HEK293 (cell line): ENCODE data around the gene NPC1.
A peak's percentile ranks its signal among the peaks of the same experiment; 100 is the strongest.

Experiments
- CTCF ChIA-PET: fragments of 350-600 bp; formaldehyde crosslinking; extraction: SDS; loops from one replicate; lab custom pipeline; 2021; ENCODE audit warnings: antibody characterized with exemption; lab: Yijun Ruan, JAX
- POLR2A ChIA-PET: fragments of 300-600 bp; formaldehyde crosslinking; extraction: SDS; loops from one replicate; lab custom pipeline; 2020; ENCODE audit warnings: antibody characterized with exemption, inconsistent platforms; lab: Yijun Ruan, JAX
- H3K27ac ChIP-seq: fragments of 200-500 bp; sonication (Bioruptor generic); 2 replicates; pipeline ENCODE4 v1.5.1; 2014; ENCODE audit warnings: low read depth, low read length, control low read depth, inconsistent platforms; ENCODE audit errors: extremely low read depth
- H3K36me3 ChIP-seq, 2 experiments: fragments of 200-500 bp in 1 of 2; sonication (Bioruptor generic) in 1 of 2; 1 replicate in 1 of 2; 2 replicates in 1 of 2; pipeline ENCODE4 v1.5.1; 2014 to 2017; ENCODE audit warnings: inconsistent platforms in 2 of 2, low read length in 2 of 2; ENCODE audit not compliant: control insufficient read depth in 2 of 2, insufficient read depth in 1 of 2
- H3K4me1 ChIP-seq: fragments of 200-500 bp; sonication (Bioruptor generic); 2 replicates; pipeline ENCODE4 v1.5.1; 2014; ENCODE audit warnings: mild to moderate bottlenecking, low read length, inconsistent platforms; ENCODE audit not compliant: control insufficient read depth, insufficient read depth
- H3K4me3 ChIP-seq: 2 replicates; pipeline ENCODE4 v1.5.1; 2011; ENCODE audit warnings: low read depth, mild to moderate bottlenecking, control low read depth, low read length, moderate library complexity
- H3K9me3 ChIP-seq: fragments of 200-500 bp; sonication (Bioruptor generic); 2 replicates; pipeline ENCODE4 v1.5.1; 2014; ENCODE audit warnings: low read depth, low read length, inconsistent platforms; ENCODE audit not compliant: control insufficient read depth, insufficient read depth
- HOXA7 ChIP-seq: sonication (generic); formaldehyde crosslinking; IDR thresholded peaks from 2 replicates; pipeline ENCODE4 v1.8.1; 2022; ENCODE audit warnings: missing genetic modification reagents, borderline replicate concordance
- OVOL3 ChIP-seq: fragments of 450-650 bp; formaldehyde crosslinking; IDR thresholded peaks from 2 replicates; pipeline ENCODE4 v1.5.1; 2016; ENCODE audit warnings: missing biosample characterization, missing genetic modification characterization
- SP3 ChIP-seq: fragments of 450-650 bp; formaldehyde crosslinking; IDR thresholded peaks from 2 replicates; pipeline ENCODE4 v1.5.1; 2016; ENCODE audit warnings: missing biosample characterization, missing genetic modification characterization
- TCF7L2 ChIP-seq: IDR thresholded peaks from 2 replicates; pipeline ENCODE4 v1.6.1; 2011; ENCODE audit warnings: low read depth, mild to moderate bottlenecking, inconsistent platforms, low read length, moderate library complexity, borderline replicate concordance
- TRIM28 ChIP-seq: IDR thresholded peaks from 2 replicates; pipeline ENCODE4 v1.6.1; 2011; ENCODE audit warnings: low read length, control low read depth, borderline replicate concordance
- WT1 ChIP-seq: fragments of 450-650 bp; formaldehyde crosslinking; IDR thresholded peaks from 2 replicates; pipeline ENCODE4 v1.5.1; 2016; ENCODE audit warnings: missing biosample characterization, missing genetic modification characterization
- ZNF311 ChIP-seq: fragments of 450-650 bp; formaldehyde crosslinking; IDR thresholded peaks from 2 replicates; pipeline ENCODE4 v1.5.1; 2017; ENCODE audit warnings: missing biosample characterization, missing genetic modification characterization, borderline replicate concordance
- ZNF558 ChIP-seq: fragments of 450-650 bp; formaldehyde crosslinking; IDR thresholded peaks from 2 replicates; pipeline ENCODE4 v1.5.1; 2016; ENCODE audit warnings: missing biosample characterization, missing genetic modification characterization
- ZNF621 ChIP-seq: fragments of 450-650 bp; formaldehyde crosslinking; IDR thresholded peaks from 2 replicates; pipeline ENCODE4 v1.5.1; 2017; ENCODE audit warnings: missing biosample characterization, missing genetic modification characterization
- ZNF654 ChIP-seq: fragments of 450-650 bp; formaldehyde crosslinking; IDR thresholded peaks from 2 replicates; pipeline ENCODE4 v1.5.1; 2016; ENCODE audit warnings: low read depth, missing biosample characterization, missing genetic modification characterization
- ZNF677 ChIP-seq: fragments of 450-650 bp; IDR thresholded peaks from 2 replicates; pipeline ENCODE4 v1.5.0; 2018; ENCODE audit warnings: missing biosample characterization, mild to moderate bottlenecking, missing genetic modification characterization, moderate library complexity
- ZNF747 ChIP-seq: fragments of 450-650 bp; formaldehyde crosslinking; IDR thresholded peaks from 2 replicates; pipeline ENCODE4 v1.5.1; 2016; ENCODE audit warnings: missing biosample characterization, missing genetic modification characterization
- ZSCAN16 ChIP-seq: fragments of 450-650 bp; formaldehyde crosslinking; IDR thresholded peaks from 2 replicates; pipeline ENCODE4 v1.5.1; 2016; ENCODE audit warnings: missing biosample characterization, missing genetic modification characterization
- ZXDB ChIP-seq: fragments of 450-650 bp; formaldehyde crosslinking; IDR thresholded peaks from 2 replicates; pipeline ENCODE4 v1.5.1; 2016; ENCODE audit warnings: missing biosample characterization, missing genetic modification characterization
- TF ChIP-seq, protein P1 (sequence below): fragments of 450-650 bp; formaldehyde crosslinking; IDR thresholded peaks from 2 replicates; pipeline ENCODE4 v1.5.1; 2016; ENCODE audit warnings: missing biosample characterization, missing genetic modification characterization
- TF ChIP-seq, protein P2 (sequence below): fragments of 450-650 bp; formaldehyde crosslinking; IDR thresholded peaks from 2 replicates; pipeline ENCODE4 v1.5.1; 2016; ENCODE audit warnings: missing biosample characterization, missing genetic modification characterization
- TF ChIP-seq, protein P3 (sequence below): fragments of 450-650 bp; formaldehyde crosslinking; IDR thresholded peaks from 2 replicates; pipeline ENCODE4 v1.5.1; 2016; ENCODE audit warnings: missing biosample characterization, missing genetic modification characterization
- TF ChIP-seq, protein P4 (sequence below): fragments of 450-650 bp; formaldehyde crosslinking; IDR thresholded peaks from 2 replicates; pipeline ENCODE4 v1.5.1; 2016; ENCODE audit warnings: missing biosample characterization, missing genetic modification characterization
- TF ChIP-seq, protein P5 (sequence below): fragments of 450-650 bp; formaldehyde crosslinking; IDR thresholded peaks from 2 replicates; pipeline ENCODE4 v1.5.1; 2016; ENCODE audit warnings: missing biosample characterization, missing genetic modification characterization
- TF ChIP-seq, protein P6 (sequence below): fragments of 450-650 bp; formaldehyde crosslinking; IDR thresholded peaks from 2 replicates; pipeline ENCODE4 v1.5.1; 2016; ENCODE audit warnings: missing biosample characterization, missing genetic modification characterization

NPC1 gene

DNA sequence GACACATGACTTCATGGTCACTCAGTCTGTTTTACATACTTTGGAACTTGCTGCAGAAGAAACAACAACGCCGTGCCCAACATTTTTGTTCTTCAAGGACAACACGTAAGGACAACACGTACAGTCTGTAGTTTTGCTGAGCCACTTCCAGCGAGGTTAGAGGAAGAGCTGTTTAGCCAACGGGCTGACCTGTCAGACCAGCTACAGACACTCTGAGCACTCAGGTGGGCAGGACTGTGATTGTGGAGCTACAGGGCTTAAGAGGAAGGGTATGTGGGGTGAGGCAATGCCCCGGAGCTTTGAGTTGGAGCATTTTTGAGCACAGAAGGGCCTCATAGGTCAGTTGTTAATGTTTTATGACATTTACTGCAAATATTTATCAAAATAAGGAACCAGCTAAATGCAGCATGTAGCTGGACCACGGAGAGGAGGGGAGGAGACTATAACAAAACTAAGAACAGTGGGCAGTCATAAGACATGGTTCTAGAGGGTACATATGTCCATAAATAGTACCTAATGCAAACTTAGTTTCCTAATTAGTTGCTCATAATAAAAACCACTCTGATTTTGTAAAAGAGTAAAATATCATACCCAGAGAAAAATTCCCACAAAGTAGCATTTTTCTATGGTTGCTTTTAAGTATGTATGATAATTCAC, 26.3 kb upstream of the NPC1 start:
- Histone ChIP-seq H3K4me3 (no peak overlapping the region), H3K9me3 (no peaks in the 10 kb centered on the region), H3K4me1 (no peaks in the 10 kb centered on the region), H3K36me3 (no peaks in the 10 kb centered on the region), H3K27ac (no peak overlapping the region)
- POLR2A ChIA-PET, result no interaction called here
- CTCF ChIA-PET, result interaction anchor here (0.6 to 2.3 kb wide), 5 partner anchors 10 to 90 kb away, joined by 3 to 10 read pairs (median 4); no protein-coding TSS in a partner anchor
- TF ChIP-seq, protein P1, sequence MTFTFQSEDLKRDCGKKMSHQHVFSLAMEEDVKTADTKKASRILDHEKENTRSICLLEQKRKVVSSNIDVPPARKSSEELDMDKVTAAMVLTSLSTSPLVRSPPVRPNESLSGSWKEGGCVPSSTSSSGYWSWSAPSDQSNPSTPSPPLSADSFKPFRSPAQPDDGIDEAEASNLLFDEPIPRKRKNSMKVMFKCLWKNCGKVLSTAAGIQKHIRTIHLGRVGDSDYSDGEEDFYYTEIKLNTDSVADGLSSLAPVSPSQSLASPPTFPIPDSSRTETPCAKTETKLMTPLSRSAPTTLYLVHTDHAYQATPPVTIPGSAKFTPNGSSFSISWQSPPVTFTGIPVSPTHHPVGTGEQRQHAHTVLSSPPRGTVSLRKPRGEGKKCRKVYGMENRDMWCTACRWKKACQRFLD (tag by site-specific recombination), result no peak
- TF ChIP-seq, protein P2, sequence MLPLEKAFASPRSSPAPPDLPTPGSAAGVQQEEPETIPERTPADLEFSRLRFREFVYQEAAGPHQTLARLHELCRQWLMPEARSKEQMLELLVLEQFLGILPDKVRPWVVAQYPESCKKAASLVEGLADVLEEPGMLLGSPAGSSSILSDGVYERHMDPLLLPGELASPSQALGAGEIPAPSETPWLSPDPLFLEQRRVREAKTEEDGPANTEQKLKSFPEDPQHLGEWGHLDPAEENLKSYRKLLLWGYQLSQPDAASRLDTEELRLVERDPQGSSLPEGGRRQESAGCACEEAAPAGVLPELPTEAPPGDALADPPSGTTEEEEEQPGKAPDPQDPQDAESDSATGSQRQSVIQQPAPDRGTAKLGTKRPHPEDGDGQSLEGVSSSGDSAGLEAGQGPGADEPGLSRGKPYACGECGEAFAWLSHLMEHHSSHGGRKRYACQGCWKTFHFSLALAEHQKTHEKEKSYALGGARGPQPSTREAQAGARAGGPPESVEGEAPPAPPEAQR (tag by site-specific recombination), result no peak
- TF ChIP-seq ZSCAN16 (tag by site-specific recombination) (no peak), ZXDB (no peak), SP3 (tag by site-specific recombination) (no peak), ZNF311 (tag by site-specific recombination) (no peak), ZNF621 (no peak), HOXA7 (CRISPR knock-in tag) (no peak), ZNF747 (no peak), ZNF558 (tag by site-specific recombination) (no peak), WT1 (tag by site-specific recombination) (no peak), OVOL3 (tag by site-specific recombination) (no peak), ZNF654 (tag by site-specific recombination) (no peak)
- TF ChIP-seq, protein P3, sequence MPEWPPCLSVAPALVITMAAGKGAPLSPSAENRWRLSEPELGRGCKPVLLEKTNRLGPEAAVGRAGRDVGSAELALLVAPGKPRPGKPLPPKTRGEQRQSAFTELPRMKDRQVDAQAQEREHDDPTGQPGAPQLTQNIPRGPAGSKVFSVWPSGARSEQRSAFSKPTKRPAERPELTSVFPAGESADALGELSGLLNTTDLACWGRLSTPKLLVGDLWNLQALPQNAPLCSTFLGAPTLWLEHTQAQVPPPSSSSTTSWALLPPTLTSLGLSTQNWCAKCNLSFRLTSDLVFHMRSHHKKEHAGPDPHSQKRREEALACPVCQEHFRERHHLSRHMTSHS (tag by site-specific recombination), result no peak
- TF ChIP-seq, protein P4, sequence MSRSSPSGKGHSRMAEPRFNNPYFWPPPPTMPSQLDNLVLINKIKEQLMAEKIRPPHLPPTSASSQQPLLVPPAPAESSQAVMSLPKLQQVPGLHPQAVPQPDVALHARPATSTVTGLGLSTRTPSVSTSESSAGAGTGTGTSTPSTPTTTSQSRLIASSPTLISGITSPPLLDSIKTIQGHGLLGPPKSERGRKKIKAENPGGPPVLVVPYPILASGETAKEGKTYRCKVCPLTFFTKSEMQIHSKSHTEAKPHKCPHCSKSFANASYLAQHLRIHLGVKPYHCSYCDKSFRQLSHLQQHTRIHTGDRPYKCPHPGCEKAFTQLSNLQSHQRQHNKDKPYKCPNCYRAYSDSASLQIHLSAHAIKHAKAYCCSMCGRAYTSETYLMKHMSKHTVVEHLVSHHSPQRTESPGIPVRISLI, result no peak
- TF ChIP-seq, protein P5, sequence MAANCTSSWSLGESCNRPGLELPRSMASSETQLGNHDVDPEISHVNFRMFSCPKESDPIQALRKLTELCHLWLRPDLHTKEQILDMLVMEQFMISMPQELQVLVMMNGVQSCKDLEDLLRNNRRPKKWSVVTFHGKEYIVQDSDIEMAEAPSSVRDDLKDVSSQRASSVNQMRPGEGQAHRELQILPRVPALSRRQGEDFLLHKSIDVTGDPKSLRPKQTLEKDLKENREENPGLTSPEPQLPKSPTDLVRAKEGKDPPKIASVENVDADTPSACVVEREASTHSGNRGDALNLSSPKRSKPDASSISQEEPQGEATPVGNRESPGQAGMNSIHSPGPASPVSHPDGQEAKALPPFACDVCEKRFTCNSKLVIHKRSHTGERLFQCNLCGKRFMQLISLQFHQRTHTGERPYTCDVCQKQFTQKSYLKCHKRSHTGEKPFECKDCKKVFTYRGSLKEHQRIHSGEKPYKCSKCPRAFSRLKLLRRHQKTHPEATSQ (tag by site-specific recombination), result no peak

DNA sequence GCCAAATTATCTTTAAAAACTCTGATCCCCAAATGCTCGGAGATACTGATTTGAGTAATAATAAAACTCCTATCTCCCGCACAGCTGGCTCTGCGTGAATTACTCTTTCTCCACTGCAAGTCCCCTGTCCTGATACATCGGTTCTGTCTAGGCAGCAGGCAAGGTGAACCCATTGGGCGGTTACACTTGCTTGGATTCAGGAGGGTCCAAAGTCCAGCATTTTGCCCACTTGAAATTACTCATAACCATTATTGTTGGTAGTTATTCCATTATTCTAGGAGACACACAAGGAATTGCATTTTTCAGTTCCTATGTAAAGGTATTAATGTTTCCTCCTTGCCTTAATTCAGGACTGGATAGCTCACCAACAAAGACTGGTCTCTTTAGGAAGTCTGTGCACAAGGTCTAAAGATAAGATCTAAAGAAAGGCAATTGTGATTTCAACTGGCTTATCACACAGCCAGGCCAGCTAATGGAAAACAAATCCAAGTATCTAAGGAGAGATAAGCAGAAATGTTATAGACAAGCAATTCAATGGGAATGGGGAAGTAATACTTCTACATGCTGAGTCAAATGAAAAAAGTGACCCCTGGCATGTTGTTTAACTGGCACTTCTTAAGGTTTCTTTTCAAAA, 23.2 kb upstream of the NPC1 start:
- Histone ChIP-seq H3K36me3 (no peaks in the 10 kb centered on the region), H3K4me3 (no peak overlapping the region), H3K4me1 (peaks cover 3% of the 10 kb centered on the region; the same call in 1 of the 2 replicates), H3K9me3 (no peaks in the 10 kb centered on the region), H3K27ac (no peak overlapping the region)
- ChIA-PET POLR2A (no interaction called here), CTCF (interaction anchor here (0.6 to 2.0 kb wide), 7 partner anchors 12 to 162 kb away, joined by 3 to 8 read pairs (median 3); no protein-coding TSS in a partner anchor)
- TF ChIP-seq ZNF677 (tag by site-specific recombination) (no peak), TCF7L2 (peak; percentile 47; the same call in 1 of the 2 replicates), TRIM28 (peak; percentile 63; the same call in 1 of the 2 replicates)
- TF ChIP-seq, protein P6, sequence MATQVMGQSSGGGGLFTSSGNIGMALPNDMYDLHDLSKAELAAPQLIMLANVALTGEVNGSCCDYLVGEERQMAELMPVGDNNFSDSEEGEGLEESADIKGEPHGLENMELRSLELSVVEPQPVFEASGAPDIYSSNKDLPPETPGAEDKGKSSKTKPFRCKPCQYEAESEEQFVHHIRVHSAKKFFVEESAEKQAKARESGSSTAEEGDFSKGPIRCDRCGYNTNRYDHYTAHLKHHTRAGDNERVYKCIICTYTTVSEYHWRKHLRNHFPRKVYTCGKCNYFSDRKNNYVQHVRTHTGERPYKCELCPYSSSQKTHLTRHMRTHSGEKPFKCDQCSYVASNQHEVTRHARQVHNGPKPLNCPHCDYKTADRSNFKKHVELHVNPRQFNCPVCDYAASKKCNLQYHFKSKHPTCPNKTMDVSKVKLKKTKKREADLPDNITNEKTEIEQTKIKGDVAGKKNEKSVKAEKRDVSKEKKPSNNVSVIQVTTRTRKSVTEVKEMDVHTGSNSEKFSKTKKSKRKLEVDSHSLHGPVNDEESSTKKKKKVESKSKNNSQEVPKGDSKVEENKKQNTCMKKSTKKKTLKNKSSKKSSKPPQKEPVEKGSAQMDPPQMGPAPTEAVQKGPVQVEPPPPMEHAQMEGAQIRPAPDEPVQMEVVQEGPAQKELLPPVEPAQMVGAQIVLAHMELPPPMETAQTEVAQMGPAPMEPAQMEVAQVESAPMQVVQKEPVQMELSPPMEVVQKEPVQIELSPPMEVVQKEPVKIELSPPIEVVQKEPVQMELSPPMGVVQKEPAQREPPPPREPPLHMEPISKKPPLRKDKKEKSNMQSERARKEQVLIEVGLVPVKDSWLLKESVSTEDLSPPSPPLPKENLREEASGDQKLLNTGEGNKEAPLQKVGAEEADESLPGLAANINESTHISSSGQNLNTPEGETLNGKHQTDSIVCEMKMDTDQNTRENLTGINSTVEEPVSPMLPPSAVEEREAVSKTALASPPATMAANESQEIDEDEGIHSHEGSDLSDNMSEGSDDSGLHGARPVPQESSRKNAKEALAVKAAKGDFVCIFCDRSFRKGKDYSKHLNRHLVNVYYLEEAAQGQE (tag by site-specific recombination), result peak; percentile 60; the same call in 1 of the 2 replicates
